PC-3 (cell line): ENCODE measurements around the gene ALDH3B2. TPM values are rescaled to one million over a fixed set of nuclear protein-coding genes. Genes with fewer than 3 reads are reported as not detected.

Experiments used
- ATAC-seq: fragments of 200-7000 bp; cut with Tn5 transposase; 2 replicates; pipeline ENCODE4 v1.9.1; 2020; ENCODE audit warnings: mild to moderate bottlenecking, moderate library complexity
- BruUV-seq: library from RNA; stranded (reverse); fragments of 400-500 nt; replicated peaks from 2 replicates; lab custom pipeline; 2021; lab: Mats Ljungman, UMichigan
- CTCF ChIA-PET: fragments of 300-600 bp; sonication (Branson Sonifier 250); formaldehyde crosslinking; loops from one replicate; lab custom pipeline; 2022; ENCODE audit warnings: antibody characterized with exemption; lab: Charles Lee
- POLR2A ChIA-PET: fragments of 300-600 bp; sonication (Branson Sonifier 250); formaldehyde crosslinking; loops from one replicate; lab custom pipeline; 2022; ENCODE audit warnings: antibody characterized with exemption; ENCODE audit not compliant: unreplicated experiment; lab: Charles Lee
- DNase-seq: peaks from one replicate; pipeline ENCODE4 v3.0.0-alpha.2; 2015
- H2AFZ ChIP-seq: fragments of 300-600 bp; sonication (generic); 2 replicates; pipeline ENCODE4 v1.6.0; 2016; ENCODE audit warnings: antibody characterized with exemption, low read length
- H3F3A ChIP-seq: fragments of 300-600 bp; sonication (generic); one replicate; pipeline ENCODE4 v1.6.0; 2017; ENCODE audit warnings: antibody characterized with exemption, low read length, control low read depth, mild to moderate bottlenecking; ENCODE audit not compliant: unreplicated experiment
- H3K27ac ChIP-seq: fragments of 300-600 bp; sonication (generic); 2 replicates; pipeline ENCODE4 v1.5.1; 2016; ENCODE audit warnings: mild to moderate bottlenecking, low read length
- H3K27me3 ChIP-seq: fragments of 300-600 bp; sonication (generic); 2 replicates; pipeline ENCODE4 v1.6.1; 2016; ENCODE audit warnings: low read length, mixed read lengths
- H3K36me3 ChIP-seq: fragments of 300-600 bp; sonication (generic); 2 replicates; pipeline ENCODE4 v1.6.1; 2016; ENCODE audit warnings: low read depth, mixed run types, low read length, mixed read lengths
- H3K4me1 ChIP-seq: fragments of 300-600 bp; sonication (generic); 2 replicates; pipeline ENCODE4 v1.5.1; 2016; ENCODE audit warnings: low read length; ENCODE audit not compliant: insufficient read depth
- H3K4me2 ChIP-seq: fragments of 300-600 bp; sonication (generic); 2 replicates; pipeline ENCODE4 v1.6.0; 2016; ENCODE audit warnings: low read length
- H3K4me3 ChIP-seq: fragments of 300-600 bp; sonication (generic); 2 replicates; pipeline ENCODE4 v1.5.1; 2016; ENCODE audit warnings: mild to moderate bottlenecking, low read length, mixed read lengths
- H3K79me2 ChIP-seq: fragments of 300-600 bp; sonication (generic); 2 replicates; pipeline ENCODE4 v1.6.1; 2017; ENCODE audit warnings: low read length, mixed read lengths
- H3K9ac ChIP-seq: fragments of 300-600 bp; sonication (generic); 2 replicates; pipeline ENCODE4 v1.6.0; 2016; ENCODE audit warnings: mild to moderate bottlenecking, low read length
- H3K9me2 ChIP-seq: fragments of 300-600 bp; sonication (generic); replicated peaks from 2 replicates; pipeline ENCODE4 v1.6.1; 2016; ENCODE audit warnings: mixed run types, low read length, mixed read lengths
- H3K9me3 ChIP-seq: fragments of 300-600 bp; sonication (generic); 2 replicates; pipeline ENCODE4 v1.6.1; 2016; ENCODE audit warnings: low read length, mixed read lengths
- H4K20me1 ChIP-seq: fragments of 300-600 bp; sonication (generic); 2 replicates; pipeline ENCODE4 v1.6.1; 2016; ENCODE audit warnings: low read length, mixed read lengths
- EZH2 ChIP-seq: fragments of 300-600 bp; sonication (generic); IDR thresholded peaks from one replicate; pipeline ENCODE4 v1.6.1; 2017; ENCODE audit warnings: antibody characterized with exemption, mild to moderate bottlenecking, low read length; ENCODE audit not compliant: unreplicated experiment
- EZH2phosphoT487 ChIP-seq: fragments of 300-600 bp; sonication (generic); IDR thresholded peaks from 2 replicates; pipeline ENCODE4 v1.6.1; 2018; ENCODE audit warnings: mild to moderate bottlenecking, antibody characterized with exemption, low read length, borderline replicate concordance
- intact Hi-C: fragments of 100-400 bp; cut with micrococcal nuclease; formaldehyde crosslinking; loops from 2 replicates; pipeline ENCODE4 v1.9.0; 2023
- total RNA-seq: library from RNA; depleted of rRNA; stranded (reverse); fragments of >200 nt; gene quantifications from 2 replicates; pipeline ENCODE4 v1.2.3, GENCODE V29; 2014
- TF ChIP-seq, protein P1 (sequence below): fragments of 300-600 bp; sonication (generic); conservative IDR thresholded peaks from 2 replicates; pipeline ENCODE4 v1.5.1; 2017; ENCODE audit warnings: antibody characterized with exemption, low read depth, mild to moderate bottlenecking, low read length

ALDH3B2 gene
- total RNA-seq, 1 experiment from 2014 or later, result not detected

- POLR2A ChIA-PET, result interaction anchor here (0.7 kb wide), 1 partner anchor 8 kb away, joined by 4 read pairs; no protein-coding TSS in a partner anchor
- DNase-seq (no peak), ATAC-seq (no peak)
- no peaks in the 10 kb centered on the region for H3K79me2 ChIP-seq
- no peaks in the 10 kb centered on the region for H3K36me3 ChIP-seq
- no peaks in the 10 kb centered on the region for H3K27me3 ChIP-seq
- no peak overlapping the region for H3K4me2 ChIP-seq
- H3K9ac ChIP-seq, result no peak overlapping the region
- H2AFZ ChIP-seq, result no peak overlapping the region
- no TSS peak for BruUV-seq
- H3K4me3 ChIP-seq, result no peak overlapping the region
- TF ChIP-seq EZH2 (no peak), EZH2phosphoT487 (no peak)
- TF ChIP-seq, protein P1, sequence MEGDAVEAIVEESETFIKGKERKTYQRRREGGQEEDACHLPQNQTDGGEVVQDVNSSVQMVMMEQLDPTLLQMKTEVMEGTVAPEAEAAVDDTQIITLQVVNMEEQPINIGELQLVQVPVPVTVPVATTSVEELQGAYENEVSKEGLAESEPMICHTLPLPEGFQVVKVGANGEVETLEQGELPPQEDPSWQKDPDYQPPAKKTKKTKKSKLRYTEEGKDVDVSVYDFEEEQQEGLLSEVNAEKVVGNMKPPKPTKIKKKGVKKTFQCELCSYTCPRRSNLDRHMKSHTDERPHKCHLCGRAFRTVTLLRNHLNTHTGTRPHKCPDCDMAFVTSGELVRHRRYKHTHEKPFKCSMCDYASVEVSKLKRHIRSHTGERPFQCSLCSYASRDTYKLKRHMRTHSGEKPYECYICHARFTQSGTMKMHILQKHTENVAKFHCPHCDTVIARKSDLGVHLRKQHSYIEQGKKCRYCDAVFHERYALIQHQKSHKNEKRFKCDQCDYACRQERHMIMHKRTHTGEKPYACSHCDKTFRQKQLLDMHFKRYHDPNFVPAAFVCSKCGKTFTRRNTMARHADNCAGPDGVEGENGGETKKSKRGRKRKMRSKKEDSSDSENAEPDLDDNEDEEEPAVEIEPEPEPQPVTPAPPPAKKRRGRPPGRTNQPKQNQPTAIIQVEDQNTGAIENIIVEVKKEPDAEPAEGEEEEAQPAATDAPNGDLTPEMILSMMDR, result no peak
- CTCF ChIA-PET, result no interaction called here
- H3K27ac ChIP-seq, result no peak overlapping the region
- intact Hi-C loops, result no loop called here
- no peaks in the 10 kb centered on the region for H3K4me1 ChIP-seq
- no peaks in the 10 kb centered on the region for H3K9me2 ChIP-seq
- no peaks in the 10 kb centered on the region for H4K20me1 ChIP-seq
- no peaks in the 10 kb centered on the region for H3K9me3 ChIP-seq
- H3F3A ChIP-seq, result no peaks in the 10 kb centered on the region
Measured at GRCh38 chr11:67667490-67668191, 6.8 kb downstream of the ALDH3B2 start.

- H3K9me3 ChIP-seq, result no peaks in the 10 kb centered on the region
- no peak overlapping the region for H2AFZ ChIP-seq
- intact Hi-C loops, result no loop called here
- no peak overlapping the region for H3K9ac ChIP-seq
- no peak overlapping the region for H3K4me2 ChIP-seq
- no peak overlapping the region for H3K4me3 ChIP-seq
- H3K36me3 ChIP-seq, result no peaks in the 10 kb centered on the region
- no peaks in the 10 kb centered on the region for H3K79me2 ChIP-seq
- H3K9me2 ChIP-seq, result no peaks in the 10 kb centered on the region
- no peak overlapping the region for H3K27ac ChIP-seq
- BruUV-seq, result no TSS peak
- TF ChIP-seq, protein P1, result no peak
- TF ChIP-seq EZH2 (no peak), EZH2phosphoT487 (no peak)
- CTCF ChIA-PET, result no interaction called here
- no peaks in the 10 kb centered on the region for H3F3A ChIP-seq
- DNase-seq (no peak), ATAC-seq (no peak)
- H3K27me3 ChIP-seq, result no peaks in the 10 kb centered on the region
- H3K4me1 ChIP-seq, result no peaks in the 10 kb centered on the region
- POLR2A ChIA-PET, result no interaction called here
- H4K20me1 ChIP-seq, result no peaks in the 10 kb centered on the region
Measured at GRCh38 chr11:67666676-67667489, 7.5 kb downstream of the ALDH3B2 start.

DNA sequence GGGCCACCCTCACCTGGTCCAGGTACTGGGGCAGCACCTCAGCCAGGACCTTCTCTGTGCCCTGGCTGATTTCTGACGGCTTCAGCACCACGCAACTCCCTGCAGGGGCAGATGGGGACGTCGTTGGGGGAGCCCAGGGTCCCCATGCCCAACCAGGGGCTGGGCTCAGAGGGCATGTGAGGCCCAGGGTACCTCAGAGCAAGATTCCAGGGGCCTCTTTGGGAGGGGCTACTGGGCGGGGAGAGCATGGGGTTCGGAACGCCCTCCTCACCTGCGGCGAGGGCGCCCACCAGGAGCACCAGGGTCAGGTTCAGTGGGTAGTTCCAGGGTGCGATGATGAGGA lies 8.1 kb downstream of the ALDH3B2 start:
- intact Hi-C loops, result no loop called here
- Histone ChIP-seq H3K4me2 (no peak overlapping the region), H3F3A (no peaks in the 10 kb centered on the region), H3K9me2 (no peaks in the 10 kb centered on the region), H3K9me3 (no peaks in the 10 kb centered on the region), H3K27ac (no peak overlapping the region), H3K4me3 (no peak overlapping the region), H3K79me2 (no peaks in the 10 kb centered on the region), H2AFZ (no peak overlapping the region), H3K27me3 (no peaks in the 10 kb centered on the region), H3K36me3 (no peaks in the 10 kb centered on the region), H3K4me1 (no peaks in the 10 kb centered on the region), H3K9ac (no peak overlapping the region), H4K20me1 (no peaks in the 10 kb centered on the region)
- ATAC-seq, result no peak
- TF ChIP-seq, protein P1, result no peak
- TF ChIP-seq EZH2phosphoT487 (no peak), EZH2 (no peak)
- ChIA-PET CTCF (no interaction called here), POLR2A (no interaction called here)
- DNase-seq, result no peak
- no TSS peak for BruUV-seq
